ENCODE measurements around the gene OR52E2.

The OR52E2 gene

GRCh38 chr11:5011254-5011653 lies 48.2 kb downstream of the OR52E2 start:
- no peak for DNase-seq (ENCODE audit: low read depth)
